Fibroblast of peridontal ligament (primary cell): ENCODE data around the gene C5.

Source experiments
- DNase-seq: peaks from one replicate; pipeline ENCODE4 v3.0.0-alpha.2; 2010; ENCODE audit errors: extremely low read depth

C5 gene

GRCh38 chr9:120910643-120911042 is 139.4 kb downstream of the C5 start:
- no peak for DNase-seq

GRCh38 chr9:120909904-120910303 is 140.2 kb downstream of the C5 start:
- no peak for DNase-seq

- DNase-seq, result no peak
These were observed 144.5 kb downstream of the C5 start for GRCh38 chr9:120905315-120906164.

- no peak for DNase-seq
These were observed 145.1 kb downstream of the C5 start for GRCh38 chr9:120904978-120905301.

GRCh38 chr9:120904061-120904977 is 145.8 kb downstream of the C5 start:
- no peak for DNase-seq

- no peak for DNase-seq
These were observed 147.2 kb downstream of the C5 start for GRCh38 chr9:120902569-120903535.
